Inflammatory macrophage treated with lipopolysaccharide for 1 hour (primary cell): ENCODE data around the gene MGAT5.
A peak's percentile ranks its signal among the peaks of the same experiment; 100 is the strongest.

ENCODE experiments used
- DNase-seq, 2 donors: peaks; one replicate each; pipeline ENCODE4 v3.0.0-alpha.2; 2020 to 2022

The MGAT5 gene

DNA sequence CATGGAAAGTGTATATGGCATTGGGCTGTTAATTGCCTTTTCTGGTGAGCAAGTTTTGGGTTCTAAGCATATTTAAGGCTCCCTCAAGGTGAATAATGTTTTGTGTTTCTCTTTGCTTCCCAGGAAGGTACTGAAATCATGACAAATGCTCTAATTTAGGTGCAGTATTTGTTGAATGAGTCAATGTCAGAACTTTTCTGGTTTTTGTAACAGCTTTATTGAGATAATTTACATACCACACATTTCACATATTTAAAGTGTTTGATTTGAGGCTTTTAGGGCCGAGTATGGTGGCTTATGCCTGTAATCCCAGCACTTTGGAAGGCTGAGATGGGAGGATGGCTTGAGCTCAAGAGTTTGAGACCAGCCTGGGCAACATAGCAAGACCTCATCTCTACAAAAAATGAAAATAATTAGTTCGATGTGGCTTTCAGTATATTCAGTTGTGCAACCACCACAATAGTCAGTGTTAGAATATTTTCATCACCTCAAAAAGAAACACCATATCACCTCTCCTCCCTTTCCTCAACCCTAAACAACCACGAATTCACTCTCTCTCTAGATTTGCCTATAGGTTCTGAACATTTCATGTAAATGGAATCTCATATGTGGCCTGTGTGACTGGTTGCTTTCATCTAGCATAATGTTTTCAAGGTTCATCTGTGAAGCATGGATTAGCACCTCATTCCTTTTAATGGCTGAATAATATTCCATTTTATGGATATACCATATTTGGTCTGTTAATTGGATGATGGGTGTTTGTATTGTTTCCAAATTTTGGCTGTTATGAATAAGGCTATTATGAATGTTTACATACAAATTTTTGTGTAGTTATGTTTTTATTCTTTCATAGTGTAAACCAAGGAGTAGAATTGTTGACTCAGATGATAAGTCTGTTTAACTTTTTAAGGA lies 54.9 kb downstream of the MGAT5 start:
- no peak for DNase-seq

DNA sequence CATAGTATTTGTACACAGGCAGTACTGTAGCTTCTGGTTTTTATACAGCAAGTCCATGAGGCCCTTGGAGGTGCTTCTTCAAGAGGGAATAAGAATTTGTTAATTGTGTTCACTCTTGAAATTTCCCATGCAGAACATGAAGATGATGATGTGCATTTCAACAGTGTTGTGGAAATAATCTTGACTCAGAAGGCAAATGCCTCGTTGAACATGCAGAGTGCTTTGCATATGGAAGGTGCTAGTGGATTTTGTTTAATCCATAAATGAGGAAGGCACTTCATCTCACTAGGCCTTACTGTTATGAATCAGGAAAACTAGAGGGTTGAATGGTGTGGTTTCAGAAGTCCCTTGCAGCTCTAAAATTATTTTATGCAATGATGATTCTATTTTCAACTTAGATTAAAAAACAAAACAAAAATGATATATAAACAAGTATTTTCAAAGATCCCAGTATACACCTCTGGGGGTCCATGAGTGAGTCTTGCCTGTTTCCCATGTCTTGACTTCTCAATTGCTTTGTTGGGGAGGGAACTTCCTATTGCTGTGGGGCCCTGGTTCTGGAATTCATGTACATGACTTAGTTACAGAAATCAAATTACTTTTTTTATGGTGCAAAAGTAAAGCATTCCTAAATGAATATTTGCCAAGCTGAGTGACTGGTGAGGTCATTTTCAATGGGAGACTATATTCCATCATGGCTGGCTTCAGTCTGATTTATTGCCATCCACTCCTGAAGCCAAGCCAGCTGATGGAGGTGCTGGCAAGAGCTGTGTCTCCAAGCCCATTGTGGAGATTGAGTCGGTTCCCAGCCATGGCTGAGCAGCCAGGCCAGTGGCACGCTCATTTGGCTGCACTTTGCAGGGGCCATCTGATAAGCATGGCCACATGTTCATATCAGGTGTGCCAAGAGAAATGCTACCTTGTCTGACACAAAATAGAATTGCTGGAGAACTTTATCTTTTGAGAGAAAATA lies 56.5 kb downstream of the MGAT5 start:
- DNase-seq: no peak

DNA sequence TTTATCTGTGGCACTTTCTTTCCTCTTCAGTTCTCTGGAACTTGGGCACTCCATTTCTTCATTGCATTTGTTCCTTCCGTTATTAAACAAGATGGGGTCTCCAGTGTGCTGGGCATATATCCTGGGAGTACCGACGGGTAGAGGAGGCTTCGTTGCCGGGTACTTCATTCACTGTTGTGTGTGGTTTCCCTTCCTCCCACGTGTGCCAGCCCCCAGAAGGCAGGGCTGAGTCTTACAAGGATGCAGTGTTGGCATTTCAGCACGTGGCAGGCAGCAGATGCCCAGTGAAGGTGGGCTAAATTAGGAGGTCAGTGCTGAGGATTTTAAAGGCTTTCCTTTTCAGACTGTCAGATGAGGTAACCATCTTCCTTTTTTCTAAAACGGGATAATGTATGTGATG lies 58.6 kb downstream of the MGAT5 start:
- DNase-seq: no peak

DNA sequence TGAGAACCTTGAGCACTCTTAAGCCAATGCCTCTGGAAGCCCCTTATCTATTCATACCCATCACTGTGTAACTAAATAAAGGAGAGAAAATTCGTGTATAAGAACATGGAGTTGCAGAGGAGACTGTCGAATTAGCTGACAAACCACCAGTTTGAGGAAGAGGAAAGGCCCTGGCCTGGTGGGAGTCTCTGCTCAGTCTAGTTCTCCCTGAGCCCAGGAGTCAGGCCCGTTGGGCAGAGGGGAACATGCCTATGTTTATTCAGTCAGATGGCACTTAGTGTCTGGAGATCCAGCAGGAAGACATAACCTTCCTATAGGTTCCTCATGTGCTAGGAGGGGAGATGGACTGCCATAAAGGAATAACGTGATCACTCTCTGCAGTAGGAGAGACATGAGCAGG lies 60.3 kb downstream of the MGAT5 start:
- no peak for DNase-seq

DNA sequence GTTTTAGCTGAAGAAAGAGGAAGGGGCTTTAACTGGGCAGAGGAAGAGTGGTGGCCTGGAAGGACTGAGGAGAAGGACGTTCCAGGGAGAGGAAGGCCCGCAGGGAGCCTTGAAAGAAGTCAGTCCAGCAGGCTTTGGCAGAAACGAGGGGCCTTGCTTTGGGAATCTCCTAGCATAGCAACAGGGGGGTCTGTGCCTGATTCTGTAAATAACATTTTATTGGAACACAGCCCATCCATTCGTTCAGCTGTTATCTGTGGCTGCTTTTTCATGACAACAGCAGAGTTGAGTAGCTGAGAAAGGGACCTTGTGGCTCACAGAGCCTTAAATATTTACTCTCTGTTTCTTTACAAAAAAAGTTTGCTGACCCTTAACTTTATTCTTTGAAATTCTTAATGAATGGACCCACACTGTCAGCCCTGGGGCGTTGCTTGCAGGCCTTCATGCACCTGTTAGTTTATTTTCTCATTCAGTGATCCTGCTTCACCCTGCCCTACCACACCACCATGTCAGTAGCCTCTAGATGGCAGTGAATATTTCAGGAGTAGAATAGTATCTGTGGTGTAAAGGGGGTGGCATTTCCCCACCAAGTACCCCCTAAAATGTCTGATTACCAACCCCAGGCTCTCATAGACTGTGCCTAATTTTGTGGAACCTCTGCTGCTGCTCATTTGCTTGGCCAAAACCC lies 61.0 kb downstream of the MGAT5 start:
- no peak for DNase-seq

DNA sequence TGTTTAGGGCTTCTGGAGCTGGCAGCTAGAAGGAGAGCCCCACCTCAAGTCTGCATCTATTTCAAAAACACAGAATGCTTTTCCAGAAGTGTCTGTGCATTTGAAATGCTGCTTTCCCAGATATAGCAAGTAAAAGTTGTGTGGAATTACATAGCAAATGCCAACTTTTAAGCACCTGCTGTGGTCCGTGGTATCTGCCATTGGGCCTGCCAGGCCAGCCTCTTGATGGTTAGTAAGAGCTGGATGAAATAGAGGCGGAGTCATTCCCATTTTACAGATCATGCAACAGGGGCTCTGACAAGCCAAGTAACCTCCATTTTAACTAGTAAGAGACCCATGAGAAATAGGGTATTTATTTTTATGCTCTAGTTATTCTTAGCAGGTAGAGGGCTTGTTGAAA lies 61.6 kb downstream of the MGAT5 start:
- no peak for DNase-seq

DNA sequence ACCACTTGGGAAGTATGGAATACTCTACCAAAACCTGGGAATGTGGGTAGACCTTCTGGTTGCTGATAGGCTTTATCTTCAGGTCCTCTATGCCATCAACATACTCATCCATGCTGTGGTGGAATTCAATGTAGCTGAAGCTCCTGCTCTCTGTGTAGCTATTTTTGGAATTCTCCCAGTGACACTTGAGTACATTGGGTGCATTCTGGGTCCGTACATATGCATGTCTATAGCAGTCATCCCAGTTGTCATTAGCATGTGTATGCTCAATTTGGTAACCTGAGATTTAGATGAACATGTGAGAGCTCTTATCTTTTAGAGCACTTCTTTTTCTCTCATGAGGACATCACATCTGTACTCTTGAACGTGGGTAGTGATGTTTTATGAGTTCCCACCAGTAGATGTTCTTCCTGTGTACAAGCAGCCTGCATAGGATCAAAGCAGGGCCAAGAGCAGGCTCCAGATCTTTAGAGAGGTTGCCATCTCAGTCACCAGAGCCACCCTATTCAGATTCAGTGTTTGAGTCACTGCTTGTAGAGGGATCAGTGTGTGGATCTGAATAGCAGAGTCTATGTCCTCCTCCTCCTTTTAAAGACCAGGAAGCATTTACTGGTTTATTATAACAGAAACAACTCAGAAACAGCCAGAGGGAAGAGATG lies 65.9 kb downstream of the MGAT5 start:
- no peak for DNase-seq

DNA sequence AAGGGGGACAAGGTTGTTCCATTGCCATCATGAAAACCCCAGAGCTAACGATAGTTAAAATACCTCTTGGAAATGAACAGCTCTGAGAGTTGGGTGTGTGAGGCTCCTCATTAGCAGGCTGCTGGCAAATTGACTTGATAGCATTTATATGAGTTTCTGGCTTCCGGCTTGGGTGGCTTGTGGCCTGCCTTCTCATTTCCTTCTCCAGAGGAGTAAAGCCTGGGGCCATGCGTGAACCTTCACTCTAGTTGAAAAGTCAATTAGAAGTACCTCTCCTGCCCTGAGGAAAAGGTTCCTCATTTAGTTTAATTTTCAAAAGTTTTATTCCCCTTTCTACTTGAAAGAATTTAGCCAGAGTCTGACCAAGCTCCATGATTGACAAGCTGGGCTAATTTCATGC lies 67.1 kb downstream of the MGAT5 start:
- DNase-seq: no peak

DNA sequence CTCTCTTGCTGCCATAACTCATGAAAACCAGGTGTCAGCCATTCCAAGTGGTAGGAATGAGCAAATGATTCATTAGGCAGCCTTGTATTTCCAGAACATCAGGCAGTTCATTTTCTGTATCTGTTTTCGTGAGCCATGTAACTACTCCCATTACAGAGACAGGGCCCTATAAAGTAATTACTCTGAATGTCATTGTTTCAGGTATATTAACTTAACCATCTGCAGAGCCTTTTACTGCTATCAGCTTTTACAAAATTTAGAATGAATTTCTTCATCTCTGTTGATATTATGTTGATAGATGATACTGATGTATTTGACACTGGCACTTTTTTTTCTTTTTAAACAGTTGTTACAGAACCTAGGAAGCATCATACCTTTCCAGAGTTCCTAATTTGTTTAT lies 69.9 kb downstream of the MGAT5 start:
- no peak for DNase-seq

DNA sequence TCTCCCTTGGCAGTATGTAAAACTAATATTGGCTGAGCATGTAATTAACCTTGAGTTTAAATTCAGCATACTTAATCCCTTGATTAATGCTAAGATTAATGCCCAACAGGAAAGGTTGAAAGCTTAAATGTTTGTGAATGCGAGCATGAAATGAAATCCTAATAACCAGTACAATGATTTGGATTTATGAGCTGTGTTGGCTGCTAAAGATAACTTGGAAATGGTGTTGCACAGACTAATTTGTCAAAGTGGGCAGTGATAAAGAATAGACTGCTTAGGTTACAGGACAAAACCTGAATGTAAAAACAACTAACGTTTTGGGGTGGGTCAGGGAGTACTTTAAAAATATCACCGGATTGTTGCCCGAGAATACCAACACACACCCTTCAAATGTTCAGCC lies 70.6 kb downstream of the MGAT5 start:
- no peak for DNase-seq

DNA sequence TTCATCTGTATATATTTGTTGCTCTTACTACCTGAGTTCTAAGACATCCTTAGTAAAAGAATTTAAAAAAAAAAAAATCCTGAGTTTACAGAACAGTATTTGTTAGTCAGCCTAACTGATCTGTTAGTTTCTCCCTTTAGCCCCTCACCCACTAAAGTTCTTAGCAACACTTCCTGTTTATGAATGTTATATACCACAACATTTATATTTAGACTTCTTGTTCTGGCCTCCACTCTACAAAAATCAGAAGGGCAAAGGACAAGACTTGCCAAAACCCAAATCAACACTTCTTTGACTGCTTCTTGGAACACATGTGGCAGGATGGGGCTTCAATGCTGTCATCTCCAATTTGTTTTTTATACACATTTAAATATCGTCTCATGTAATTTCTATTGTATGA lies 71.1 kb downstream of the MGAT5 start:
- peak; percentile 13 to 31 for DNase-seq

DNA sequence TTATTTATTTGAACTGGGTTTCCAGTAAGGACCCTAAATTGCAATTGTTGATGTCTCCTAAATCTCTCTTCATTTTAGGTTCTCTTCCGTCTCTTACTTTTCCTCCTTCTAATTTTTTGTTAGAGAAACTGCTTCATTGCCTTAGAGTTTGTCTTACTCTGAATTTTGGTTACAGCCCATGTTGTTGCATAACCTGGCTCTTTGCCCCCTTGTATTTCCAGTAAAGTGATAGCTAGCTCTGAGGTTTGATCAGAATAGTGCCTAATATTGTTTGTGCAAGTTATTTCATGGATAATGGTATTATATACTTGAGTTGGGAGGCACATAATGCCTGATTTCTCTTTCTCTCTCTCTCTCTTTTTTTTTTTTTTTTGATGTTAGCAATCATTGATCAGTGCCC lies 71.8 kb downstream of the MGAT5 start:
- DNase-seq: no peak

DNA sequence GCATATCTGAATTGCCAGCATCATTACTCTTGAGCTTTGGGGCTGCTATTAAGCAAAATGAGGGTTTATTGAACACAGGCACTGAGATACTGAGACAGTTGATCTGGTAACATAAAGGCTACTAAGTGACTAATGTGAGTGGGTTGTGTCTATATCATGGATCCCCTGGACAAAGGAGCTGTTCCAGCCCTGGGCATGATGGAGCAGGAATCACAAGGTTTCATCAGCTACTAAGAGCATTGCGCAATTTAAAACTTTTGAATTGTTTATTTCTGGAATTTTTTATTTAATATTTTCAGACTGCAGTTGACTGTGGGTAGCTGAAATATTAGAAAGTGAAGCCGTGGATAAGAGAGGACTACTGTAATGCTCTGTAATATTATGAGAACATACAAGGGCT lies 73.5 kb downstream of the MGAT5 start:
- DNase-seq: peak; percentile 15 to 31

DNA sequence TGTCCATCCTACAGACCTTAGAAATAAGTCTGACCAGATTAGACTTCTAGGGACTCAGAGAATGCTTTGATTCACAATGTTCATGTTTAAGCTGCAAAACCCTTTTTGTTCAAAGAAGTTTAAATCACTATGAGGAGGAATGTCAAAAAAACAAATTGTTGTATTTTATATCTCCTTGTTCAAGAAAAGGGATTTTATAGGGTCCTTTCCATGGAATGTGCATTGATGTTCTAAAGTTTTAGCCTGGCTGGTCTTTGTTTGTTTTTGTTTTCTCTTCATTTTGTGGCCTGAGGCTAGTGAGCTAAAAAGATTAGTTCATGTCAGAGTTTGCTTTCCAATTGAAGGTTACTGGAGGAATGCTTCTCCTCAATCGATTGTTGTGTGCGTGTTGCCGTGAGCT lies 77.2 kb downstream of the MGAT5 start:
- no peak for DNase-seq

DNA sequence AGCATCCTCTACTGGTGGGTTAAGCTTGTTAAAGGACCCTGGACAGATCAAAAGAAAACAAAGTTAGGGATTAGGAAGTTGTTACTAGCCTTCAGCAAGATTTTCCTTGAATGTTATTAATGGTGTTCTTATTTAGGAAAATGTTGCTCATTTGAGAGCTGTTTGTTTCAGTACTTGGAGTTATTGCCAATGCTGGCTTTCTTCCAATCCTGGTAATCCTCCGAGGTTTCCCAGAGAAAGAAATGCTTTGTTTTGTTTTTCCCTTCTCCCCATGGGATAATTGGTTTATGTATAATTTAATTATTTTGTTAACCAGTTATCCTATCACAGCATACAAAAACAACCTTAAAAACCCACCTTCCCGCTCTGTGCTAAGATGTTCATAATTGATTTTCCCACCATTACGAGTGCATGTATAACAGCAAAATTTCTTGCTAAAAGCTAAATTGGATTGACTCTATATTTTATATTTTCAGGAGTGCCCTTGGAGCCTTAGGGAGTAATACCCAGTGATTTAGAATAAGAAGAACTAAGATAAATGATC lies 79.8 kb downstream of the MGAT5 start:
- DNase-seq: no peak

DNA sequence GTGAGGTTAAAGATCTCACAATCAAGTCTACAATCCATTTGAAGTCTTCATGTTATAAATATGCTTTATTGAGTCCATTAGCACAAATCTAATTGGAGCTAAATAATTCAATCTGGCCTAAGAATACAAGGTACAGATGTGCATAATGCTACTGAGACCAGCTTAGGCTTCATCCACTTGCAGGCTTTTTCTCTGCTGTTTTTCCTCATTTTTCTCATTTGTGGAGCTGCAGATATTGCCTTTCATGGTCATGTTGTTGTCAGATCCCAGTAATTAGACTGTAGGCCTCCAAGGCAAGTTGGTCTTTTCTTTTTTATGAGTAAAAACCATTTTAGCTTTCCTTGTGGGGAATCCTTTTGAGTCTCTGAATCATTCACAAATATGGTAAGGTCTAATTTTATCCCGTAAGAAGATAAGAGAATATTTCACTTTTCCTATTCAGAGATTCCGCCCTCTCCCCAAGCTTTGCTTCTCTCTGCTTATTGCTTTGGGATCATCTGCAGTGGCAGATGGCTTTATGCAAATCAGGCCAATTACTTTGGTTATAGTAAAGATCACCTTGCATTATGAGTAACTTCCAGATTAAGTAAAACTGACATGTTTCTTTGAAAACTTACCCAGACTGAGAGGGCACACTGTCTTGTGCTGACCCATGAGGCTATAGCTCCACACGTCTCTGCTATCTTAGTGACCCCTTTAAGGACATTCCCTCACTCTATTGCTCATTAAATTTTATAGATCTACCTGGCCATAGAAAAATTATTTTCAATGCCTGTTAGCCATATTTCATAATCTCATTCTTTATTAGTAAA lies 80.9 kb downstream of the MGAT5 start:
- DNase-seq: no peak

DNA sequence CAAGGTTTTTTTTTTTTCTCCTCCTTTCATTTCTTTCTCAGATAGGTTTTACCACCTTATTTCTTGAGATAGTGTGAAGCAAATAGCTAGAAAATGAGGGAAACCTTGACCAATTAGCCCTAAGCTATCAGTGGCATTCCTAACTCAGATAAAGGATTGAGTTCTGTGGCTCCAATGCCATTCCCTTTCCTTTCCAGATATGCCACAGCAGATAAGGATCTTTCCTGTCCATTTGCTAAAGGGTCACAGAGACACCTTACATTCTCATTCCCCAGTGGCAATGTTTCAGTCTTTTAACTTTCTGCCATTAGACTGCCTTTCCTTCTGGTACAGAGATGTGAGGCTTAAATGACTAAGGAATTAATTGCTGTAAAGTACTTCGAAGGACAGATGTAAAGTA lies 81.7 kb downstream of the MGAT5 start:
- no peak for DNase-seq

DNA sequence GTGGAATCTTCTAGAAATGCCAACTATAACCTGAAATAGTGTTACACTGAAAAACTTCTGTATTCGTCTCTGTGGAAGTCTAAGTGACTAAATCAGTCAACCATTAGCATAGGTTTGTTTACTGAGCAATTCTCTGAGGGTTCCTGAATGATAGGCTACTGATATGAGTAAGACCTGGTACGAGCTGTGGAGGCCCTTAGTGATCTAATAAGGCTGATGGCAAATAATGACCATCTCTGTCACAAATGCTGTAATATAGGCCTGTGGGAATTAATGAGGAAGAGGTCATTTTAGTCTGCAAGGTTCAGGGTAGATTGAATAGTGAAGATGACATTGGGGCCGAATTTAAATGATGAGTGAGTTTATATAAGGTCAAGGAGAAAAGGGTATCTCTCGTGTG lies 82.5 kb downstream of the MGAT5 start:
- DNase-seq: no peak

DNA sequence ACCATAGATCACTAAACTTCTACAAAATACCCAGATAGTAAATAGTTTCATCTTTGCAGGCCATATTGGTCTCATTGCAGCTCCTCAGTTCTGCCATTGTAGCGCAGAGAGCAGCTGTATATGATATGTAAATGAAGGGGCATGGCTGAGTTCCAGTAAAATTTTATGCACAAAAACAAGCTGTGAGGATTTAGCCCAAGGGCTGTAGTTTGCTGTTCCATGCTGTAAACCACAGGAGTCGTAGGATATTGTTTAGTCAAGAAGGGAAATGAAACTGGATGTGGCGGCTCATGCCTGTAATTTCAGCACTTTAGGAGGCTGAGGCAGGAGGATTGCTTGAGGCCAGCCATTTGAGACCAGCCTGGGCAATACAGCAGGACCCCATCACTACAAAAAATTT lies 83.0 kb downstream of the MGAT5 start:
- DNase-seq: no peak

DNA sequence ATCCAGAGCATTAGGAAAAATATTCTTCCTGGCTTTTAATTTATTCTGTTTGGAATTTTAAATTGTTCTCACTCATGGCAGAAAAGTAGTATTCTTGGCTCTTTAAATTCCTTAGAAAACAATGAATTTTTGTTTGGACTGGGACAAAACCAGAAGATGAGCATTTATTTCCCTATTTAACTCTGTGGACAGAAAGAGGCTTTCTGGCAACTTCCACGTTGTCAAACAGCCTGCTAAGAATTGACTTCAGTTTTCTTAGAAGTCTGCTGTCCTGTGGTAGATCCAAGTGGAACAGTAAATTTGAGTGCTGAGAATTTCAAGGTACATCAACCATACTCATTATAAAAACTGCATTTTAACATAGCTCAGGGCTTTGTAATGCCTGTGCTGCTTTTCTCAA lies 83.8 kb downstream of the MGAT5 start:
- peak in 1 of 2 donors; percentile 20 for DNase-seq

DNA sequence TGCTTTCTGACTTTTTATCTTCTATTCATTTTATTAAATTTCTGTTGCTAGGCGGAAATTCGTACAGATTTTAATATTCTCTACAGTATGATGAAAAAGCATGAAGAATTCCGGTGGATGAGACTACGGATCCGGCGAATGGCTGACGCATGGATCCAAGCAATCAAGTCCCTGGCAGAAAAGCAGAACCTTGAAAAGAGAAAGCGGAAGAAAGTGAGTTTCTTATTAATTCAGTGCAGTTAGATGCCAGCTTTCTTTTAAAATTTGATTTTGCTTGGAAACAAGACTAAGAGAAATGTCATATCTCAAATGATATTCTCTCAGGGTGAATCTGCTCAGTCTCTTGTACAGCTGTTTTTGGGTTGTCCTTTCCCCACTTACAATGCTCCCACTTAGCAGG lies 84.3 kb downstream of the MGAT5 start:
- DNase-seq: peak; percentile 39 to 51

DNA sequence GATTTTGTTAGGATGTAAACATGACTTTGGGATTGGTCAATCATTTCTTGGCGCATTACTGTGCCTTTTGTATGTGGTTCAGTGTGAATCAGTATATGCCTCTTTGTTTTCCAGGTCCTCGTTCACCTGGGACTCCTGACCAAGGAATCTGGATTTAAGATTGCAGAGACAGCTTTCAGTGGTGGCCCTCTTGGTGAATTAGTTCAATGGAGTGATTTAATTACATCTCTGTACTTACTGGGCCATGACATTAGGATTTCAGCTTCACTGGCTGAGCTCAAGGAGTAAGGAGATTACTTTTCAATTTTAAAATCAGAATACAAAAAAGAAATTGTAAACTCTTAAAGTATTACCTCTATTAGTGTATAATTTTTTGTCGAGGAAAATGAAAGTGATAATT lies 87.6 kb downstream of the MGAT5 start:
- DNase-seq: no peak
